IMR-90 (cell line): Measurements from ENCODE around the gene CADM4. TPM values are rescaled to one million over a fixed set of nuclear protein-coding genes. Genes with fewer than 3 reads are reported as not detected.

Experiments used
- ATAC-seq: fragments of 200-7000 bp; cut with Tn5 transposase; 2 replicates; pipeline ENCODE4 v1.9.1; 2020; ENCODE audit warnings: low read depth, mild to moderate bottlenecking, moderate library complexity
- BruUV-seq: library from RNA; stranded (reverse); fragments of 400-500 nt; replicated peaks from 2 replicates; lab custom pipeline; 2021; lab: Mats Ljungman, UMichigan
- CTCF ChIA-PET: fragments of 300-600 bp; formaldehyde crosslinking; extraction: SDS; loops from one replicate; lab custom pipeline; 2021; ENCODE audit warnings: antibody characterized with exemption; lab: Yijun Ruan, JAX
- POLR2A ChIA-PET: fragments of 300-600 bp; sonication (Branson Sonifier 250); formaldehyde crosslinking; loops from one replicate; lab custom pipeline; 2022; ENCODE audit warnings: antibody characterized with exemption; ENCODE audit not compliant: unreplicated experiment; lab: Charles Lee
- DNase-seq: peaks from one replicate; pipeline ENCODE4 v3.0.0; 2013
- H2AFZ ChIP-seq: replicated peaks from 2 replicates; pipeline ENCODE3; 2013; ENCODE audit warnings: low read length, mild to moderate bottlenecking; ENCODE audit not compliant: poor library complexity
- H2AK5ac ChIP-seq: 2 replicates; pipeline ENCODE4 v1.6.1; 2013; ENCODE audit warnings: low read depth, low read length, inconsistent platforms
- H2AK9ac ChIP-seq: replicated peaks from 2 replicates; pipeline ENCODE3; 2013; ENCODE audit warnings: mild to moderate bottlenecking, low read depth, low read length, moderate library complexity; ENCODE audit not compliant: poor library complexity
- H2BK120ac ChIP-seq: 2 replicates; pipeline ENCODE4 v1.6.1; 2013; ENCODE audit warnings: low read depth, low read length, inconsistent platforms
- H2BK15ac ChIP-seq: 3 replicates; pipeline ENCODE4 v1.6.1; 2013; ENCODE audit warnings: low read depth, low read length, inconsistent platforms
- H2BK20ac ChIP-seq: 2 replicates; pipeline ENCODE4 v1.6.1; 2013; ENCODE audit warnings: low read depth, mild to moderate bottlenecking, inconsistent platforms, low read length, moderate library complexity
- H2BK5ac ChIP-seq: 2 replicates; pipeline ENCODE4 v1.6.1; 2013; ENCODE audit warnings: mild to moderate bottlenecking, low read depth, low read length, inconsistent platforms; ENCODE audit not compliant: poor library complexity, severe bottlenecking
- H3K14ac ChIP-seq: replicated peaks from 2 replicates; pipeline ENCODE4 v1.6.1; 2013; ENCODE audit warnings: low read depth, low read length, inconsistent platforms
- H3K18ac ChIP-seq: 2 replicates; pipeline ENCODE4 v1.6.1; 2013; ENCODE audit warnings: low read depth, low read length, control low read depth
- H3K23ac ChIP-seq: 2 replicates; pipeline ENCODE4 v1.6.1; 2013; ENCODE audit warnings: low read depth, low read length, inconsistent platforms
- H3K27ac ChIP-seq: 2 replicates; pipeline ENCODE4 v1.5.1; 2013; ENCODE audit warnings: mild to moderate bottlenecking, control low read depth, low read length; ENCODE audit not compliant: insufficient read depth
- H3K27me3 ChIP-seq: 2 replicates; pipeline ENCODE4 v1.6.1; 2013; ENCODE audit warnings: low read length; ENCODE audit not compliant: control insufficient read depth, insufficient read depth
- H3K36me3 ChIP-seq: 2 replicates; pipeline ENCODE4 v1.6.1; 2013; ENCODE audit warnings: low read length, mixed read lengths; ENCODE audit not compliant: control insufficient read depth, insufficient read depth
- H3K4ac ChIP-seq: 2 replicates; pipeline ENCODE4 v1.6.1; 2013; ENCODE audit warnings: low read depth, low read length, inconsistent platforms
- H3K4me1 ChIP-seq: 2 replicates; pipeline ENCODE4 v1.6.1; 2013; ENCODE audit warnings: low read length, mixed read lengths; ENCODE audit not compliant: control insufficient read depth, insufficient read depth
- H3K4me2 ChIP-seq: 2 replicates; pipeline ENCODE4 v1.6.1; 2013; ENCODE audit warnings: low read depth, mild to moderate bottlenecking, control low read depth, low read length, moderate library complexity
- H3K4me3 ChIP-seq: 2 replicates; pipeline ENCODE4 v1.5.1; 2013; ENCODE audit warnings: low read depth, mild to moderate bottlenecking, control low read depth, low read length, moderate library complexity; ENCODE audit not compliant: insufficient read depth
- H3K56ac ChIP-seq: 2 replicates; pipeline ENCODE4 v1.6.1; 2013; ENCODE audit warnings: low read length, inconsistent platforms; ENCODE audit not compliant: insufficient read depth; ENCODE audit errors: extremely low read depth
- H3K79me1 ChIP-seq, 2 experiments: 2 replicates each; pipeline ENCODE4 v1.6.1; 2013; ENCODE audit warnings: low read length in 2 of 2, inconsistent platforms in 1 of 2, low read depth in 1 of 2
- H3K9ac ChIP-seq: 2 replicates; pipeline ENCODE4 v1.6.1; 2013; ENCODE audit warnings: low read depth, low read length, control low read depth
- H3K9me1 ChIP-seq: 2 replicates; pipeline ENCODE4 v1.6.1; 2013; ENCODE audit warnings: low read length, inconsistent platforms; ENCODE audit not compliant: insufficient read depth
- H3K9me3 ChIP-seq: 2 replicates; pipeline ENCODE4 v1.6.1; 2013; ENCODE audit warnings: low read length; ENCODE audit not compliant: control insufficient read depth, insufficient read depth
- H4K20me1 ChIP-seq: 2 replicates; pipeline ENCODE4 v1.6.1; 2013; ENCODE audit warnings: low read length, inconsistent platforms; ENCODE audit not compliant: insufficient read depth
- H4K5ac ChIP-seq: 2 replicates; pipeline ENCODE4 v1.6.1; 2013; ENCODE audit warnings: mild to moderate bottlenecking, low read depth, low read length, control low read depth
- H4K8ac ChIP-seq, 2 experiments: 2 replicates each; pipeline ENCODE4 v1.6.1; 2013; ENCODE audit warnings: low read depth in 2 of 2, low read length in 2 of 2, control low read depth in 1 of 2, inconsistent platforms in 1 of 2
- H4K91ac ChIP-seq: 2 replicates; pipeline ENCODE4 v1.6.1; 2013; ENCODE audit warnings: low read depth, low read length, inconsistent platforms; ENCODE audit not compliant: insufficient read depth
- CEBPB ChIP-seq: IDR thresholded peaks from 2 replicates; pipeline ENCODE4 v1.6.1; 2012; ENCODE audit warnings: low read depth, low read length, improper control_type of control experiment
- CHD1 ChIP-seq: IDR thresholded peaks from 2 replicates; pipeline ENCODE4 v1.6.1; 2012; ENCODE audit warnings: low read depth, low read length, improper control_type of control experiment
- CTCF ChIP-seq: conservative IDR thresholded peaks from 2 replicates; pipeline ENCODE4 v1.5.1; 2012; ENCODE audit warnings: mild to moderate bottlenecking, low read depth, low read length, improper control_type of control experiment
- ELK1 ChIP-seq: fragments of 150-350 bp; IDR thresholded peaks from 2 replicates; pipeline ENCODE4 v1.6.1; 2016; ENCODE audit warnings: low read depth, mild to moderate bottlenecking, low read length, moderate library complexity, borderline replicate concordance
- FOS ChIP-seq: fragments of 150-350 bp; IDR thresholded peaks from 2 replicates; pipeline ENCODE4 v1.6.1; 2016; ENCODE audit warnings: low read depth, low read length
- MAFK ChIP-seq: IDR thresholded peaks from 2 replicates; pipeline ENCODE4 v1.6.1; 2012; ENCODE audit warnings: low read depth, low read length, improper control_type of control experiment
- MAZ ChIP-seq: IDR thresholded peaks from 2 replicates; pipeline ENCODE4 v1.6.1; 2012; ENCODE audit warnings: low read depth, mild to moderate bottlenecking, low read length, improper control_type of control experiment, moderate library complexity, borderline replicate concordance
- MXI1 ChIP-seq: IDR thresholded peaks from 2 replicates; pipeline ENCODE4 v1.6.1; 2012; ENCODE audit warnings: low read depth, mild to moderate bottlenecking, low read length, moderate library complexity, borderline replicate concordance
- NFE2L2 ChIP-seq: fragments of 150-350 bp; IDR thresholded peaks from 2 replicates; pipeline ENCODE4 v1.6.1; 2016; ENCODE audit warnings: low read depth, mild to moderate bottlenecking, low read length
- RAD21 ChIP-seq: IDR thresholded peaks from 2 replicates; pipeline ENCODE4 v1.6.1; 2012; ENCODE audit warnings: low read length, improper control_type of control experiment
- RCOR1 ChIP-seq: IDR thresholded peaks from 2 replicates; pipeline ENCODE4 v1.6.1; 2012; ENCODE audit warnings: mild to moderate bottlenecking, low read length, improper control_type of control experiment; ENCODE audit not compliant: insufficient replicate concordance
- RFX5 ChIP-seq: IDR thresholded peaks from 2 replicates; pipeline ENCODE4 v1.8.0; 2012; ENCODE audit warnings: low read depth, mild to moderate bottlenecking, low read length, moderate library complexity
- SMC3 ChIP-seq: fragments of 150-350 bp; IDR thresholded peaks from 2 replicates; pipeline ENCODE4 v1.6.1; 2016; ENCODE audit warnings: low read depth, mild to moderate bottlenecking, antibody characterized with exemption, low read length, moderate library complexity
- USF2 ChIP-seq: fragments of 150-350 bp; IDR thresholded peaks from 2 replicates; pipeline ENCODE4 v1.6.1; 2017; ENCODE audit warnings: mild to moderate bottlenecking, antibody characterized with exemption, low read length, low read depth
- WGBS, 2 experiments: methylation state at CpG; one replicate each; pipeline versions ENCODE4 v1.1.5 to v1.1.7; 2013; ENCODE audit warnings: missing lambda C conversion rate in 2 of 2; ENCODE audit not compliant: insufficient read length in 1 of 2; ENCODE audit errors: extremely low coverage in 2 of 2; 5-methylcytosine and 5-hydroxymethylcytosine counted together
- dilution Hi-C: fragments of 300-500 bp; cut with HindIII; formaldehyde crosslinking; loops from one replicate; pipeline ENCODE4 v1.14.3; 2018; ENCODE audit warnings: low sequenced_read_pairs; ENCODE audit not compliant: unreplicated experiment
- in situ Hi-C: fragments of 300-500 bp; cut with MboI; formaldehyde crosslinking; loops from 3 replicates; pipeline ENCODE4 v1.14.3; 2019; ENCODE audit warnings: low sequenced_read_pairs, inconsistent platforms, mixed read lengths
- intact Hi-C: fragments of 100-400 bp; cut with micrococcal nuclease; formaldehyde crosslinking; loops from 2 replicates; pipeline ENCODE4 v1.10.0; 2022
- polyA plus RNA-seq, 3 experiments: library from polyadenylated mRNA; depleted of rRNA; stranded (reverse); fragments of >200 nt; gene quantifications; 2 replicates each; pipeline ENCODE4 v1.2.3, GENCODE V29; 2012; ENCODE audit warnings: low replicate concordance in 1 of 3
- total RNA-seq: library from RNA; depleted of rRNA; stranded (reverse); fragments of >200 nt; gene quantifications from 2 replicates; pipeline ENCODE4 v1.2.3, GENCODE V29; 2012

Gene CADM4
- total and polyA plus RNA-seq, 2 of the 4 experiments (the other 2 are of a cell fraction): 2.0 to 4.9 TPM

GRCh38 chr19:43675269-43675879, 35.7 kb upstream of the CADM4 start:
- Histone ChIP-seq H4K20me1 (no peaks in the 10 kb centered on the region), H2BK20ac (0 out of 2 replicates have a peak overlapping the region, but pooled peaks have one; percentile 9), H3K9me3 (no peaks in the 10 kb centered on the region), H3K4me2 (peak overlapping the region; percentile 71), H3K14ac (peak overlapping the region; percentile 50), H2AFZ (peak overlapping the region; percentile 86), H3K4me3 (no peak overlapping the region), H2BK5ac (no peak overlapping the region), H3K36me3 (no peaks in the 10 kb centered on the region), H4K5ac (peak overlapping the region; percentile 9), H3K27me3 (no peaks in the 10 kb centered on the region), H3K9me1 (peaks cover 6% of the 10 kb centered on the region; the same call in 1 of the 2 replicates), H3K4me1 (peaks cover 9% of the 10 kb centered on the region), H3K79me1 (peaks cover 0 to 3% of the 10 kb centered on the region in 2 experiments; a peak in 1 of 4 replicates), H3K23ac (no peak overlapping the region; the same call in 1 of the 2 replicates), H3K9ac (peak overlapping the region; percentile 34; the same call in 1 of the 2 replicates), H3K4ac (peak overlapping the region; percentile 19; the same call in 1 of the 2 replicates), H2AK9ac (no peak overlapping the region), H4K91ac (no peak overlapping the region; the same call in 1 of the 2 replicates), H4K8ac (peak overlapping the region; percentile 41 to 74), H2AK5ac (peak overlapping the region; percentile 74), H3K18ac (peak overlapping the region; percentile 7; the same call in 1 of the 2 replicates), H2BK15ac (peak overlapping the region; percentile 34; the same call in 1 of the 3 replicates), H3K27ac (no peak overlapping the region), H2BK120ac (peak overlapping the region; percentile 25; the same call in 1 of the 2 replicates), H3K56ac (no peak overlapping the region)
- WGBS, 2 experiments: 50% methylated on average over 2 of the region's 8 CpGs; no CpG with 5 or more reads in 1 of the 2 experiments
- intact Hi-C loops (no loop called here), in situ Hi-C loops (no loop called here), dilution Hi-C loops (no loop called here)
- ChIA-PET CTCF (no interaction called here), POLR2A (interaction anchor here (0.6 kb wide), 1 partner anchor 70 kb away, joined by 3 read pairs; no protein-coding TSS in a partner anchor)
- DNase-seq: peak; percentile 78
- no peak; the same call in 1 of the 2 replicates for ATAC-seq
- no TSS peak for BruUV-seq
- no peak for TF ChIP-seq SMC3
- TF ChIP-seq ELK1: no peak
- no peak for TF ChIP-seq MAFK
- no peak for TF ChIP-seq RCOR1
- TF ChIP-seq MAZ: no peak
- no peak for TF ChIP-seq CHD1
- TF ChIP-seq CTCF: no peak
- TF ChIP-seq NFE2L2: no peak
- no peak for TF ChIP-seq RAD21
- no peak for TF ChIP-seq RFX5
- TF ChIP-seq FOS: no peak
- TF ChIP-seq MXI1: no peak
- no peak for TF ChIP-seq USF2
- TF ChIP-seq CEBPB: no peak
